H1 (cell line): Measurements from ENCODE around the gene CSRNP3. TPM values are rescaled to one million over a fixed set of nuclear protein-coding genes. Genes with fewer than 3 reads are reported as not detected.

Source experiments
- CTCF ChIA-PET: fragments of 300-600 bp; sonication (Branson Sonifier 250); formaldehyde crosslinking; loops from one replicate; lab custom pipeline; 2021; ENCODE audit not compliant: partially characterized antibody; lab: Charles Lee
- POLR2A ChIA-PET: fragments of 300-600 bp; sonication (Branson Sonifier 250); formaldehyde crosslinking; loops from one replicate; lab custom pipeline; 2021; ENCODE audit warnings: inconsistent platforms; ENCODE audit not compliant: partially characterized antibody; lab: Charles Lee
- DNase-seq, 2 experiments: peaks; one replicate each; pipeline versions ENCODE4 v3.0.0 to v3.0.0-alpha.2; 2010 to 2022; ENCODE audit warnings: low spot score in 2 of 2, low read depth in 1 of 2, mixed read lengths in 1 of 2
- FAIRE-seq: peaks from 2 replicates; lab custom pipeline; 2011; peaks lifted over from hg19 to GRCh38; lab: Jason Lieb, UNC
- H2AFZ ChIP-seq: 2 replicates; pipeline ENCODE4 v1.8.1; 2012; ENCODE audit warnings: low read length, inconsistent platforms
- H2AK5ac ChIP-seq: 2 replicates; pipeline ENCODE4 v1.6.1; 2013; ENCODE audit warnings: low read depth, low read length
- H2BK120ac ChIP-seq: replicated peaks from 2 replicates; pipeline ENCODE3; 2013; ENCODE audit warnings: low read depth, low read length, inconsistent platforms
- H2BK12ac ChIP-seq: 2 replicates; pipeline ENCODE4 v1.6.1; 2013; ENCODE audit warnings: low read depth, low read length
- H2BK15ac ChIP-seq: 2 replicates; pipeline ENCODE4 v1.6.1; 2013; ENCODE audit warnings: low read length
- H2BK20ac ChIP-seq: 2 replicates; pipeline ENCODE4 v1.6.1; 2013; ENCODE audit warnings: low read length
- H2BK5ac ChIP-seq: 2 replicates; pipeline ENCODE4 v1.6.1; 2013; ENCODE audit warnings: low read depth, low read length
- H3K14ac ChIP-seq: 2 replicates; pipeline ENCODE4 v1.6.1; 2013; ENCODE audit warnings: inconsistent platforms; ENCODE audit not compliant: insufficient read length
- H3K18ac ChIP-seq: 2 replicates; pipeline ENCODE4 v1.6.1; 2013; ENCODE audit warnings: low read length; ENCODE audit errors: extremely low read depth
- H3K23ac ChIP-seq: 2 replicates; pipeline ENCODE4 v1.6.1; 2013; ENCODE audit warnings: inconsistent platforms; ENCODE audit not compliant: insufficient read length
- H3K23me2 ChIP-seq: 2 replicates; pipeline ENCODE4 v1.6.1; 2013; ENCODE audit warnings: low read depth, low read length
- H3K27ac ChIP-seq: 2 replicates; pipeline ENCODE4 v1.6.1; 2011; ENCODE audit warnings: low read depth, low read length, inconsistent platforms
- H3K27me3 ChIP-seq, 4 experiments: replicated peaks in 1 of 4; 1 replicate in 1 of 4; 2 replicates in 3 of 4; pipeline versions ENCODE4 v1.6.1 to v1.8.1; 2011 to 2013; ENCODE audit warnings: low read length in 3 of 4, mild to moderate bottlenecking in 3 of 4, inconsistent platforms in 2 of 4, mixed read lengths in 2 of 4, moderate library complexity in 1 of 4; ENCODE audit not compliant: control insufficient read depth in 3 of 4, insufficient read depth in 3 of 4; ENCODE audit errors: extremely low read depth in 1 of 4
- H3K36me3 ChIP-seq, 4 experiments: 2 replicates each; pipeline versions ENCODE4 v1.6.1 to v1.8.1; 2011 to 2013; ENCODE audit warnings: mild to moderate bottlenecking in 4 of 4, low read length in 3 of 4, moderate library complexity in 2 of 4, control low read depth in 1 of 4, inconsistent platforms in 1 of 4; ENCODE audit not compliant: insufficient read depth in 4 of 4, control insufficient read depth in 2 of 4
- H3K4ac ChIP-seq: replicated peaks from 2 replicates; pipeline ENCODE3; 2013; ENCODE audit warnings: low read length, low read depth, mixed read lengths, inconsistent platforms; ENCODE audit not compliant: insufficient read length
- H3K4me1 ChIP-seq, 4 experiments: replicated peaks in 1 of 4; 1 replicate in 1 of 4; 2 replicates in 3 of 4; pipeline versions ENCODE4 v1.6.1 to v1.8.1; 2011 to 2013; ENCODE audit warnings: low read length in 3 of 4, inconsistent platforms in 2 of 4, mixed read lengths in 1 of 4; ENCODE audit not compliant: insufficient read depth in 4 of 4, control insufficient read depth in 3 of 4
- H3K4me2 ChIP-seq, 2 experiments: 2 replicates each; pipeline versions ENCODE4 v1.6.1 to v1.8.1; 2011 to 2013; ENCODE audit warnings: low read depth in 2 of 2, low read length in 2 of 2, control low read depth in 1 of 2, inconsistent platforms in 1 of 2, mild to moderate bottlenecking in 1 of 2; ENCODE audit not compliant: insufficient read depth in 1 of 2
- H3K4me3 ChIP-seq, 4 experiments: fragments of 200-600, 300-600 bp in 1 of 4; sonication (generic), shearing (Covaris generic), sonication (Bioruptor Twin) in 1 of 4; 2 replicates each; pipeline versions ENCODE4 v1.5.1 to v1.8.1; 2011 to 2016; ENCODE audit warnings: low read length in 4 of 4, low read depth in 3 of 4, control low read depth in 2 of 4, inconsistent platforms in 2 of 4, mild to moderate bottlenecking in 2 of 4, mixed read lengths in 1 of 4, moderate library complexity in 1 of 4; ENCODE audit not compliant: insufficient read depth in 2 of 4; ENCODE audit errors: extremely low read depth in 1 of 4
- H3K56ac ChIP-seq: replicated peaks from 2 replicates; pipeline ENCODE3; 2013; ENCODE audit warnings: low read depth, mild to moderate bottlenecking, mixed read lengths, low read length, inconsistent platforms; ENCODE audit not compliant: insufficient read length
- H3K79me1 ChIP-seq: 2 replicates; pipeline ENCODE4 v1.6.1; 2013; ENCODE audit warnings: low read depth, low read length, control low read depth
- H3K79me2 ChIP-seq, 2 experiments: 2 replicates each; pipeline versions ENCODE4 v1.6.1 to v1.8.1; 2012 to 2013; ENCODE audit warnings: low read length in 2 of 2, mild to moderate bottlenecking in 2 of 2, inconsistent platforms in 1 of 2; ENCODE audit not compliant: insufficient read depth in 2 of 2, control insufficient read depth in 1 of 2
- H3K9ac ChIP-seq, 4 experiments: replicated peaks in 1 of 4; 1 replicate in 1 of 4; 2 replicates in 3 of 4; pipeline versions ENCODE4 v1.6.1 to v1.8.1; 2011 to 2013; ENCODE audit warnings: low read depth in 3 of 4, low read length in 3 of 4, control low read depth in 2 of 4, mild to moderate bottlenecking in 2 of 4, moderate library complexity in 2 of 4, inconsistent platforms in 1 of 4; ENCODE audit errors: extremely low read depth in 1 of 4
- H3K9me3 ChIP-seq, 2 experiments: 2 replicates each; pipeline versions ENCODE4 v1.6.1 to v1.8.1; 2012 to 2013; ENCODE audit warnings: mild to moderate bottlenecking in 2 of 2, moderate library complexity in 2 of 2, control low read depth in 1 of 2, inconsistent platforms in 1 of 2, low read depth in 1 of 2, low read length in 1 of 2, mixed read lengths in 1 of 2; ENCODE audit not compliant: insufficient read depth in 2 of 2
- H4K20me1 ChIP-seq, 2 experiments: replicated peaks in 1 of 2; 2 replicates each; pipeline versions ENCODE3 to v1.8.1; 2011 to 2013; ENCODE audit warnings: inconsistent platforms in 2 of 2, low read length in 2 of 2, mild to moderate bottlenecking in 1 of 2; ENCODE audit not compliant: insufficient read depth in 2 of 2, control insufficient read depth in 1 of 2
- H4K5ac ChIP-seq: 2 replicates; pipeline ENCODE4 v1.6.1; 2013; ENCODE audit warnings: low read length, low read depth, mixed read lengths, inconsistent platforms; ENCODE audit not compliant: insufficient read length
- H4K8ac ChIP-seq: 2 replicates; pipeline ENCODE4 v1.8.0; 2013; ENCODE audit warnings: mild to moderate bottlenecking, moderate library complexity, low read length, inconsistent platforms; ENCODE audit not compliant: insufficient read depth; ENCODE audit errors: extremely low read depth
- H4K91ac ChIP-seq: replicated peaks from 2 replicates; pipeline ENCODE3; 2013; ENCODE audit warnings: low read length, mixed read lengths, inconsistent platforms; ENCODE audit not compliant: insufficient read length
- CREB1 ChIP-seq: IDR thresholded peaks from 2 replicates; pipeline ENCODE4 v1.6.1; 2012; ENCODE audit warnings: inconsistent platforms
- EP300 ChIP-seq, 2 experiments: IDR thresholded peaks; 1 replicate in 1 of 2; 2 replicates in 1 of 2; pipeline ENCODE4 v1.6.1; 2011 to 2012; ENCODE audit warnings: low read depth in 2 of 2, low read length in 2 of 2, mild to moderate bottlenecking in 2 of 2, borderline replicate concordance in 1 of 2, inconsistent platforms in 1 of 2, moderate library complexity in 1 of 2
- FOSL1 ChIP-seq: IDR thresholded peaks from 2 replicates; pipeline ENCODE4 v1.6.1; 2011; ENCODE audit warnings: mild to moderate bottlenecking, low read depth, low read length, moderate library complexity; ENCODE audit not compliant: insufficient read depth
- GABPA ChIP-seq: IDR thresholded peaks from 2 replicates; pipeline ENCODE4 v1.6.1; 2011; ENCODE audit warnings: mild to moderate bottlenecking, low read length, moderate library complexity, borderline replicate concordance; ENCODE audit not compliant: insufficient read depth
- KDM5A ChIP-seq: fragments of 200-600 bp; IDR thresholded peaks from 2 replicates; pipeline ENCODE4 v1.7.1; 2012; ENCODE audit warnings: mild to moderate bottlenecking, low read length, inconsistent platforms, mixed read lengths
- NRF1 ChIP-seq: IDR thresholded peaks from 2 replicates; pipeline ENCODE4 v1.6.1; 2011; ENCODE audit warnings: mild to moderate bottlenecking, low read depth, low read length, improper control_type of control experiment
- RAD21 ChIP-seq, 2 experiments: IDR thresholded peaks in 1 of 2; conservative IDR thresholded peaks in 1 of 2; 2 replicates each; pipeline ENCODE4 v1.6.1; 2011; ENCODE audit warnings: low read depth in 2 of 2, low read length in 2 of 2, improper control_type of control experiment in 1 of 2, inconsistent platforms in 1 of 2, mild to moderate bottlenecking in 1 of 2, moderate library complexity in 1 of 2
- RNF2 ChIP-seq: fragments of 200-900, 300-1000 bp; sonication (generic); IDR thresholded peaks from 2 replicates; pipeline ENCODE4 v1.7.1; 2016; ENCODE audit warnings: borderline replicate concordance, low read depth, mild to moderate bottlenecking, antibody characterized with exemption, low read length; ENCODE audit not compliant: poor library complexity, severe bottlenecking; ENCODE audit errors: missing control alignments
- TEAD4 ChIP-seq: IDR thresholded peaks from 2 replicates; pipeline ENCODE4 v1.6.1; 2012; ENCODE audit warnings: low read depth, low read length, inconsistent platforms, mixed read lengths
- WGBS, 2 experiments: shearing (Covaris generic) in 1 of 2; methylation state at CpG; one replicate each; pipeline versions ENCODE4 v1.1.6 to v1.1.7; 2013 to 2015; ENCODE audit warnings: low lambda C conversion rate in 2 of 2, mixed read lengths in 2 of 2, inconsistent platforms in 1 of 2, low coverage in 1 of 2, missing lambda C conversion rate in 1 of 2; ENCODE audit not compliant: insufficient replicate concordance in 2 of 2, insufficient coverage in 1 of 2, insufficient read length in 1 of 2; ENCODE audit errors: extremely low coverage in 1 of 2, missing lambda C conversion rate in 1 of 2; 5-methylcytosine and 5-hydroxymethylcytosine counted together
- polyA plus RNA-seq, 7 experiments: library from polyadenylated mRNA; depleted of rRNA in 3 of 7; stranded (reverse) in 5 of 7; unstranded in 2 of 7; fragments of >200 nt in 5 of 7; fragments of 200-250 nt in 2 of 7; gene quantifications; 1 replicate in 5 of 7; 2 replicates in 1 of 7; 4 replicates in 1 of 7; pipeline versions ENCODE4 v1.2.1 to v1.2.3, GENCODE V29; 2011 to 2013; ENCODE audit warnings: missing spikeins in 2 of 7, mixed read lengths in 2 of 7
- total RNA-seq: library from RNA; stranded (reverse); fragmentation: NEBNext Ultra II Directional; extraction: Animal tissue kit (Norgen Biotek cat#: 25700); gene quantifications from 2 replicates; pipeline ENCODE4 v1.2.1, GENCODE V29; 2021
- TF ChIP-seq, protein P1 (sequence below): IDR thresholded peaks from 2 replicates; pipeline ENCODE4 v1.6.1; 2012; ENCODE audit warnings: inconsistent platforms
- TF ChIP-seq, protein P2 (sequence below): IDR thresholded peaks from 2 replicates; pipeline ENCODE4 v1.6.1; 2012; ENCODE audit warnings: inconsistent platforms
- TF ChIP-seq, protein P3 (sequence below): IDR thresholded peaks from 2 replicates; pipeline ENCODE4 v1.6.1; 2011; ENCODE audit warnings: low read depth, mild to moderate bottlenecking, low read length; ENCODE audit not compliant: insufficient read depth

Gene CSRNP3
- total and polyA plus RNA-seq, 2 of the 8 experiments (the other 6 are each of a cell fraction or from before 2014, with no cell fraction given) = 1.3 to 6.5 TPM

DNA sequence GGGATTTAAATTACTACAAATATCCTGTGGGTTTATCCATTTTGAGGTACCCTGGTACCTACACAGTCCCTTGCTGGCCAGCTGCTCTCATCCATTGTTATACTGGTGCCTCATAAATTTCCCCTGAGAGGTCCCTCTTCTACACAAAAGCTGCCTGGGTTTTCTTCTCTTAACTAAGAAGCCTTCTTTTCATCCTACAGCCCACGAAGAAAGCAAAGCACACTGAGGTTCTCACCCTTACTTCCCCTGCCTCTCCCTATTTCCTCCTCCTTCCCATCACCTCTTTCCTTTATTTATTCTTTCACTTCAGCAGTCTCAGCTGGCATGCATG is 154.9 kb downstream of the CSRNP3 start:
- Histone ChIP-seq H3K27me3 (no peaks in the 10 kb centered on the region), H2BK5ac (no peak overlapping the region), H3K9me3 (no peaks in the 10 kb centered on the region), H4K8ac (no peak overlapping the region), H3K79me2 (no peaks in the 10 kb centered on the region), H3K23ac (no peak overlapping the region), H2BK20ac (no peak overlapping the region), H4K20me1 (no peaks in the 10 kb centered on the region), H3K4me1 (peaks cover 0 to 5% (median 4%) of the 10 kb centered on the region in 4 experiments; a peak in 3 of 7 replicates), H3K56ac (no peak overlapping the region), H4K91ac (no peak overlapping the region), H3K9ac (no peak overlapping the region), H3K14ac (no peak overlapping the region), H2BK12ac (no peak overlapping the region), H2AK5ac (no peak overlapping the region), H3K36me3 (no peaks in the 10 kb centered on the region), H3K79me1 (no peaks in the 10 kb centered on the region), H2AFZ (no peak overlapping the region), H3K4ac (no peak overlapping the region), H3K18ac (no peak overlapping the region), H3K27ac (no peak overlapping the region), H3K4me2 (no peak overlapping the region), H3K4me3 (no peak overlapping the region), H2BK120ac (no peak overlapping the region), H2BK15ac (no peak overlapping the region), H4K5ac (no peak overlapping the region), H3K23me2 (no peaks in the 10 kb centered on the region)
- no peak for DNase-seq
- ChIA-PET POLR2A (interaction anchor here (1.3 kb wide), 1 partner anchor 9 kb away, joined by 3 read pairs; no protein-coding TSS in a partner anchor), CTCF (interaction anchor here (1.9 kb wide), 1 partner anchor 9 kb away, joined by 5 read pairs; no protein-coding TSS in a partner anchor)
- no peak for FAIRE-seq
- 39% methylated on average over 1 of the region's 1 CpG; no CpG with 5 or more reads in 1 of the 2 experiments for WGBS, 2 experiments
- TF ChIP-seq CREB1 (no peak), NRF1 (no peak), GABPA (no peak), EP300 (IDR thresholded peaks at IDR 0.05; ENCODE audit: borderline replicate concordance in 1 of 2, low read depth in 2 of 2, low read length in 2 of 2) (no peak), KDM5A (no peak), FOSL1 (no peak), RNF2 (no peak), RAD21 (IDR thresholded peaks at IDR 0.05 in 1 of 2, conservative IDR thresholded peaks at IDR 0.05 in 1 of 2; ENCODE audit: low read depth in 2 of 2, low read length in 2 of 2) (no peak), TEAD4 (no peak)
- TF ChIP-seq, protein P1, sequence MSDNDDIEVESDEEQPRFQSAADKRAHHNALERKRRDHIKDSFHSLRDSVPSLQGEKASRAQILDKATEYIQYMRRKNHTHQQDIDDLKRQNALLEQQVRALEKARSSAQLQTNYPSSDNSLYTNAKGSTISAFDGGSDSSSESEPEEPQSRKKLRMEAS = no peak
- TF ChIP-seq, protein P2, sequence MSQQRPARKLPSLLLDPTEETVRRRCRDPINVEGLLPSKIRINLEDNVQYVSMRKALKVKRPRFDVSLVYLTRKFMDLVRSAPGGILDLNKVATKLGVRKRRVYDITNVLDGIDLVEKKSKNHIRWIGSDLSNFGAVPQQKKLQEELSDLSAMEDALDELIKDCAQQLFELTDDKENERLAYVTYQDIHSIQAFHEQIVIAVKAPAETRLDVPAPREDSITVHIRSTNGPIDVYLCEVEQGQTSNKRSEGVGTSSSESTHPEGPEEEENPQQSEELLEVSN = no peak
- TF ChIP-seq, protein P3, sequence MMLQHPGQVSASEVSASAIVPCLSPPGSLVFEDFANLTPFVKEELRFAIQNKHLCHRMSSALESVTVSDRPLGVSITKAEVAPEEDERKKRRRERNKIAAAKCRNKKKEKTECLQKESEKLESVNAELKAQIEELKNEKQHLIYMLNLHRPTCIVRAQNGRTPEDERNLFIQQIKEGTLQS = no peak
